Pancreas (tissue), 10 donors: ENCODE results near the gene DNAJC11. TPM values are rescaled to one million over a fixed set of nuclear protein-coding genes. Genes with fewer than 3 reads are reported as not detected.

ENCODE experiments used
- ATAC-seq, 4 donors: fragments of 200-7000 bp; cut with Tn5 transposase; one replicate each; pipeline versions ENCODE4 v1.8.0 to v1.9.1; 2020; ENCODE audit warnings: mild to moderate bottlenecking in 4 of 4, moderate library complexity in 4 of 4
- DNase-seq, 6 donors: peaks; one replicate each; pipeline ENCODE4 v3.0.0-alpha.2; 2020
- FAIRE-seq: peaks from 2 replicates; lab custom pipeline; 2012; peaks lifted over from hg19 to GRCh38; lab: Jason Lieb, UNC
- H3K27ac ChIP-seq, 4 donors: fragments of 200-600 bp; sonication (generic); 1 replicate in 3 of 4; 2 replicates in 1 of 4; pipeline versions ENCODE4 v1.5.0 to v1.8.0; 2020
- H3K27me3 ChIP-seq, 4 donors: fragments of 200-600 bp; one replicate each; pipeline ENCODE4 v1.8.0; 2021
- H3K36me3 ChIP-seq, 3 donors: fragments of 200-600 bp; sonication (generic) in 1 of 3; one replicate each; pipeline versions ENCODE4 v1.5.0 to v1.8.0; 2020 to 2021
- H3K4me1 ChIP-seq, 3 donors: fragments of 200-600 bp; one replicate each; pipeline ENCODE4 v1.8.0; 2021
- H3K4me3 ChIP-seq, 4 donors: fragments of 200-600 bp; sonication (generic) in 2 of 4; one replicate each; pipeline versions ENCODE4 v1.5.0 to v1.8.0; 2020 to 2021
- H3K9me3 ChIP-seq, 4 donors: fragments of 200-600 bp; one replicate each; pipeline ENCODE4 v1.8.0; 2021
- CTCF ChIP-seq, 4 donors: fragments of 200-600 bp; sonication (generic) in 3 of 4; IDR thresholded peaks; one replicate each; pipeline versions ENCODE4 v1.5.0 to v1.8.0; 2021; ENCODE audit warnings: antibody characterized with exemption in 4 of 4
- WGBS, 2 donors: extraction: QIAGEN DNeasy Blood & Tissue Kit; methylation state at CpG; one replicate each; pipeline ENCODE4 v1.1.7; 2013; 5-methylcytosine and 5-hydroxymethylcytosine counted together
- intact Hi-C, 3 donors: fragments of 100-400 bp; cut with DNase I; formaldehyde crosslinking; loops; one replicate each; pipeline versions ENCODE4 v1.11.1 to v1.14.2; 2022
- polyA plus RNA-seq, 2 donors: library from polyadenylated mRNA; stranded (reverse); fragments of 200-250 nt; gene quantifications; one replicate each; pipeline ENCODE4 v1.2.3, GENCODE V29; 2013
- total RNA-seq, 6 donors: library from RNA; stranded (reverse); fragmentation: NEBNext Ultra II Directional in 4 of 6; extraction: Animal tissue kit (Norgen Biotek cat#: 25700) in 4 of 6; gene quantifications; one replicate each; pipeline versions ENCODE4 v1.2.1 to v1.2.4, GENCODE V29; 2021 to 2023
- donor health status: healthy with polysubstance abuse.
- donor health status: DM: no; HTN: no; CAD: no; lungs with moderate emphysema.
- donor health status: DM: no; HTN: no; CAD: no.
- donor health status: control.
- donor health status: control.
- donor health status: Bipolar disorder and iron deficiency.
- donor health status: DM: yes; HTN: yes; CAD: no.
- donor health status: DM: no; HTN: no; CAD: no.
- donor health status: DM: no; HTN: no; CAD: no.
- donor health status: DM: yes; HTN: yes; CAD: no.

DNAJC11 gene
- total and polyA plus RNA-seq, 8 donors, result 14.9 to 30.6 (median 20.2) TPM

- Histone ChIP-seq H3K4me1 (peaks cover 0 to 13% (median 5%) of the 10 kb centered on the region in 3 donors), H3K27me3 (no peaks in the 10 kb centered on the region), H3K9me3 (no peaks in the 10 kb centered on the region), H3K4me3 (no peak overlapping the region), H3K36me3 (no peaks in the 10 kb centered on the region), H3K27ac (no peak overlapping the region)
- FAIRE-seq (no peak), ATAC-seq (no peak), DNase-seq (no peak)
- no peak for TF ChIP-seq CTCF (IDR thresholded peaks at IDR 0.05)
- WGBS, 2 donors, result 65 to 78% methylated on average over 2 of the region's 2 CpGs
- intact Hi-C loops, result no loop called here
These were observed 5.7 kb downstream of the DNAJC11 start for GRCh38 chr1:6695868-6696267.

GRCh38 chr1:6694121-6694713, 7.4 kb downstream of the DNAJC11 start:
- H3K36me3 ChIP-seq, result no peaks in the 10 kb centered on the region
- H3K9me3 ChIP-seq, result no peaks in the 10 kb centered on the region
- intact Hi-C loops, result no loop called here
- H3K27ac ChIP-seq, result no peak overlapping the region
- no peaks in the 10 kb centered on the region for H3K27me3 ChIP-seq
- FAIRE-seq (no peak), ATAC-seq (no peak), DNase-seq (no peak)
- 85 to 88% methylated on average over 10 of the region's 10 CpGs for WGBS, 2 donors
- no peak for TF ChIP-seq CTCF (IDR thresholded peaks at IDR 0.05)
- no peak overlapping the region for H3K4me3 ChIP-seq
- H3K4me1 ChIP-seq, result no peaks in the 10 kb centered on the region

DNA sequence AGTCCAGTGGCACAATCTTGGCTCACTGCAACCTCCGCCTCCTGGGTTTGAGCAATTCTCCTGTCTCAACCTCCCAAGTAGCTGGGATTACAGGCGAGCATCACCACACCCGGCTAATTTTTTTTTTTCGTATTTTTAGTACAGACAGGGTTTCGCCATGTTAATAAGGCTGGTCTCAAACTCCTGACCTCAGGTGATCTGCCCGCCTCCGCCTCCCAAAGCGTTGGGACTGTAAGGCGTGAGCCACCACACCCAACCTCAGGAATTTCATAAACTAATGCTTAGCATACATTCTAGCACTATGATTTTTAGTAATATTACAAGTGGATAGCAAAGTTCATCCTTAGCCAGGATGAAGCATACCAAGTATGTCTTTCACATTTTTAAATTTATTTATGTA, 8.7 kb downstream of the DNAJC11 start:
- Histone ChIP-seq H3K27ac (no peak overlapping the region), H3K36me3 (no peaks in the 10 kb centered on the region), H3K4me1 (no peaks in the 10 kb centered on the region), H3K27me3 (no peaks in the 10 kb centered on the region), H3K4me3 (no peak overlapping the region), H3K9me3 (no peaks in the 10 kb centered on the region)
- DNase-seq (no peak), ATAC-seq (no peak), FAIRE-seq (no peak)
- 81 to 91% methylated on average over 9 of the region's 9 CpGs for WGBS, 2 donors
- intact Hi-C loops, result no loop called here
- no peak for TF ChIP-seq CTCF (IDR thresholded peaks at IDR 0.05)

GRCh38 chr1:6691507-6691906, 10.1 kb downstream of the DNAJC11 start:
- Histone ChIP-seq H3K27ac (no peak overlapping the region), H3K9me3 (no peaks in the 10 kb centered on the region), H3K4me1 (no peaks in the 10 kb centered on the region), H3K27me3 (no peaks in the 10 kb centered on the region), H3K4me3 (no peak overlapping the region), H3K36me3 (no peaks in the 10 kb centered on the region)
- no peak for ATAC-seq
- FAIRE-seq, result no peak
- no peak for TF ChIP-seq CTCF (IDR thresholded peaks at IDR 0.05)
- 68 to 79% methylated on average over 4 of the region's 4 CpGs for WGBS, 2 donors
- no peak for DNase-seq
- intact Hi-C loops, result no loop called here

DNA sequence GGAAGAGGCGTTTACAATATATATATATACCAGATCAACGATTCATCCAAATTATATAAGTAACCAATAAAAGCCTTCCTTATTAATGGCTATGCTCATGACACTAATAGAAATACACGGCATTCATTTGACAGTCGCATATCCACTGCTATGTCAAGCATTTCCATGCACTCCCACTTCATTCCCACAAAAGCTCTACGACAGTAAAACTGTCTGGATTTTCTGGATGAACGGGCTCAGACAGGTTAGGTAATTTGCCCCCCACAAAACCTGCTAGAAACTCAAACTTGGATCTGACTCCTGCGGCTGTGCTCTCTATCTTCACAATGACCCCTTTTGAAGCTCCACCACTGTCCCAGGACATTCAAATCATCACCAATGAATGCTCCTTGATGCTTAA, 11.4 kb downstream of the DNAJC11 start:
- Histone ChIP-seq H3K27me3 (no peaks in the 10 kb centered on the region), H3K9me3 (no peaks in the 10 kb centered on the region), H3K4me1 (no peaks in the 10 kb centered on the region), H3K4me3 (no peak overlapping the region), H3K36me3 (no peaks in the 10 kb centered on the region), H3K27ac (no peak overlapping the region)
- intact Hi-C loops, result no loop called here
- TF ChIP-seq CTCF (IDR thresholded peaks at IDR 0.05), result no peak
- 91 to 92% methylated on average over 7 of the region's 7 CpGs for WGBS, 2 donors
- DNase-seq, result no peak
- ATAC-seq, result no peak
- no peak for FAIRE-seq
